HG03280 (cell line): ENCODE measurements around the gene ZBTB17.
A peak's percentile ranks its signal among the peaks of the same experiment; 100 is the strongest.
"Not testable (repeated sequence)": the region's sequence is repeated elsewhere in the genome, so short reads cannot be mapped to it uniquely, and the experiment has no call there.

ENCODE experiments used
- ATAC-seq: cut with Tn5 transposase; IDR thresholded peaks from one replicate; pipeline ENCODE4 v1.9.1; 2021; ENCODE audit warnings: mild to moderate bottlenecking, moderate library complexity; ENCODE audit not compliant: unreplicated experiment

ZBTB17 gene

DNA sequence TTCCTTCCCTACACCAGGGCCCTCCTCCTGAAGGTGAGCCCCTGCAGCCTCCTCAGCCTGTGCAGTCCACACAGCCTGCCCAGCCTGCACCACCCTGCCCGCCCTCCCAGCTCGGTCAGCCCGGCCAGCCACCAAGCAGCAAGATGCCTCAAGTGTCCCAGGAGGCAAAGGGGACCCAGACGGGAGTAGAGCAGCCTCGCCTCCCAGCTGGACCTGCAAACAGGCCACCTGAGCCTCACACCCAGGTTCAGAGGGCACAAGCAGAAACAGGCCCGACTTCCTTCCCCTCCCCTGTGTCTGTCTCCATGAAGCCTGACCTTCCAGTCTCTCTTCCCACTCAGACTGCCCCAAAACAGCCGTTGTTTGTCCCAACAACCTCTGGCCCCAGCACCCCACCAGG lies 38.8 kb downstream of the ZBTB17 start:
- no peak for ATAC-seq

DNA sequence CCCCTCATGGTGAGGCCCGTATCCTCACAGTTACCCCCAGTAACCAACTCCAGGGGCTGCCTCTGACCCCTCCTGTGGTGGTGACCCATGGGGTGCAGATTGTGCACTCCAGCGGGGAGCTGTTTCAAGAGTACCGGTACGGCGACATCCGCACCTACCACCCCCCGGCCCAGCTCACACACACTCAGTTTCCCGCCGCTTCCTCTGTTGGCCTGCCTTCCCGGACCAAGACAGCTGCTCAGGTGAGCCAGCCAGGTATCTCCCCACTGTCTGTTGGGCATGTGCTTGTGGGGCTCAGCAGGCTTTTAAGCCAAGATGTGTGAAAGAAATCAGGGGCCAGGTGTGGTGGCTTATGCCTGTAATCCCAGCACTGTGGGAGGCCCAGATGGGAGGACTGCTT lies 39.9 kb downstream of the ZBTB17 start:
- ATAC-seq: no peak

DNA sequence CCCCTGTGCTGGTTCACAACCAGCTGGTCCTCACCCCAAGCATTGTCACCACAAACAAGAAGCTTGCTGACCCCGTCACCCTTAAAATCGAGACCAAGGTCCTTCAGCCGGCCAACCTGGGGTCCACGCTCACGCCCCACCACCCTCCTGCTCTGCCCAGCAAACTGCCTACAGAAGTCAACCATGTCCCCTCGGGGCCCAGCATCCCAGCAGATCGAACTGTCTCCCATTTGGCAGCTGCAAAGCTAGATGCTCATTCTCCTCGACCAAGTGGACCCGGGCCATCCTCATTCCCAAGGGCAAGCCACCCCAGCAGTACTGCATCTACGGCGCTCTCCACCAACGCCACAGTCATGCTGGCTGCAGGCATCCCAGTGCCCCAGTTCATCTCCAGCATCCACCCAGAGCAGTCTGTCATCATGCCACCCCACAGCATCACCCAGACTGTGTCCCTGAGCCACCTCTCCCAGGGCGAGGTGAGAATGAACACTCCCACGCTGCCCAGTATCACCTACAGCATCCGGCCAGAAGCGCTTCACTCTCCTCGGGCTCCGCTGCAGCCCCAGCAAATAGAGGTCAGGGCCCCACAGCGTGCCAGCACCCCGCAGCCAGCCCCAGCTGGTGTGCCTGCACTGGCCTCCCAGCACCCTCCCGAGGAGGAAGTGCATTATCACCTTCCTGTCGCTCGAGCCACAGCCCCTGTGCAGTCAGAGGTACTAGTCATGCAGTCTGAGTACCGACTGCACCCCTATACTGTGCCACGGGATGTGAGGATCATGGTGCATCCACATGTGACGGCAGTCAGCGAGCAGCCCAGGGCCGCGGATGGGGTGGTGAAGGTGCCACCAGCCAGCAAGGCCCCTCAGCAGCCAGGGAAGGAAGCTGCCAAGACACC lies 40.6 kb downstream of the ZBTB17 start:
- ATAC-seq: no peak

DNA sequence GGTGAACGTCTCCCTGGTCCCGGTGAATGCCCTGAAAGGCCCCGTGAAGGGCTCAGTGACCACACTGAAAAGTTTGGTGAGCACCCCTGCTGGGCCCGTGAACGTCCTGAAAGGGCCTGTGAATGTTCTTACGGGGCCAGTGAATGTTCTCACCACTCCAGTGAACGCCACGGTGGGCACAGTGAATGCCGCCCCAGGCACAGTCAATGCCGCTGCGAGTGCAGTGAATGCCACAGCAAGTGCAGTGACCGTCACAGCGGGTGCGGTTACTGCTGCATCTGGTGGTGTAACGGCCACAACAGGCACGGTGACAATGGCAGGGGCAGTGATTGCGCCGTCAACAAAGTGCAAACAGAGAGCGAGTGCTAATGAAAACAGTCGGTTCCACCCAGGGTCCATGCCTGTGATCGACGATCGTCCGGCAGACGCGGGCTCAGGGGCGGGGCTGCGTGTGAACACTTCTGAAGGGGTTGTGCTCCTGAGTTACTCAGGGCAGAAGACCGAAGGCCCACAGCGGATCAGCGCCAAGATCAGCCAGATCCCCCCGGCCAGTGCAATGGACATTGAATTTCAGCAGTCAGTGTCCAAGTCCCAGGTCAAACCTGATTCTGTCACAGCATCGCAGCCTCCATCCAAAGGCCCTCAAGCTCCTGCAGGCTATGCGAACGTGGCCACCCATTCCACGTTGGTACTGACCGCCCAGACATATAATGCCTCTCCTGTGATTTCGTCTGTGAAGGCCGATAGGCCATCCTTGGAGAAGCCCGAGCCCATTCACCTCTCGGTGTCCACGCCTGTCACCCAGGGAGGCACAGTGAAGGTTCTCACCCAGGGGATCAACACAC lies 41.5 kb downstream of the ZBTB17 start:
- ATAC-seq: no peak

DNA sequence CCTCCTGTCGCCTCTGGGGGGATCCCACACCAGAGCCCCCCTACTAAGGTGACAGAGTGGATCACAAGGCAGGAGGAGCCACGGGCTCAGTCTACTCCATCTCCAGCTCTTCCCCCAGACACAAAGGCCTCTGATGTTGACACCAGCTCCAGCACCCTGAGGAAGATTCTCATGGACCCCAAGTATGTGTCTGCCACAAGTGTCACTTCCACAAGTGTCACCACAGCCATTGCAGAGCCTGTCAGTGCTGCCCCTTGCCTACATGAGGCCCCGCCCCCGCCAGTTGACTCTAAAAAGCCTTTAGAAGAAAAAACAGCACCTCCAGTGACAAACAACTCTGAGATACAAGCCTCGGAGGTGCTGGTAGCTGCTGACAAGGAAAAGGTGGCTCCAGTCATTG lies 42.2 kb downstream of the ZBTB17 start:
- no peak for ATAC-seq

DNA sequence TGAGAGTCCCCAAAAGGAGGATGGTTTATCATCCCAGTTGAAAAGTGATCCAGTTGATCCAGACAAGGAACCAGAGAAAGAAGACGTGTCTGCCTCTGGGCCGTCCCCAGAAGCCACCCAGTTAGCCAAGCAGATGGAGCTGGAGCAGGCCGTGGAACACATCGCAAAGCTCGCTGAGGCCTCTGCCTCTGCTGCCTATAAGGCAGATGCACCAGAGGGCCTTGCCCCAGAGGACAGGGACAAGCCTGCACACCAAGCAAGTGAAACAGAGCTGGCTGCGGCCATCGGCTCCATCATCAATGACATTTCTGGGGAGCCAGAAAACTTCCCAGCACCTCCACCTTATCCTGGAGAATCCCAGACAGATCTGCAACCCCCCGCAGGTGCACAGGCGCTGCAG lies 43.3 kb downstream of the ZBTB17 start:
- ATAC-seq: no peak

DNA sequence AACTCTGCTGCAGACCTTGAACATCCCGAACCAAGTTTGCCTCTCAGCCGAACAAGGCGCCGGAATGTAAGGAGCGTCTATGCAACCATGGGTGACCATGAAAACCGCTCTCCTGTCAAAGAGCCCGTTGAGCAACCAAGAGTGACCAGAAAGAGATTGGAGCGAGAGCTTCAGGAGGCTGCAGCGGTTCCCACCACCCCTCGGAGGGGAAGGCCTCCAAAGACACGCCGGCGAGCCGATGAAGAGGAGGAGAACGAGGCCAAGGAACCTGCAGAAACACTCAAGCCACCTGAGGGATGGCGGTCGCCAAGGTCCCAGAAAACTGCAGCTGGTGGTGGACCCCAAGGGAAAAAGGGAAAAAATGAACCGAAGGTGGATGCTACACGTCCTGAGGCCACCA lies 44.0 kb downstream of the ZBTB17 start:
- no peak for ATAC-seq

DNA sequence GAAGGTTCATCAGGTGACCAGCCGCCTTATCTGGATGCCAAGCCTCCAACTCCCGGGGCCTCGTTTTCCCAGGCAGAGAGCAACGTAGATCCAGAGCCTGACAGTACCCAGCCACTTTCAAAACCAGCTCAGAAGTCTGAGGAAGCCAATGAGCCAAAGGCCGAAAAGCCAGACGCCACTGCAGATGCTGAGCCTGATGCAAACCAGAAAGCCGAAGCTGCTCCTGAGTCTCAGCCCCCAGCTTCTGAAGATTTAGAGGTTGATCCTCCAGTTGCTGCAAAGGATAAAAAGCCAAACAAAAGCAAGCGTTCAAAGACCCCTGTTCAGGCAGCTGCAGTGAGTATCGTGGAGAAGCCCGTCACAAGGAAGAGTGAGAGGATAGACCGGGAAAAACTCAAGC lies 44.5 kb downstream of the ZBTB17 start:
- ATAC-seq: no peak

DNA sequence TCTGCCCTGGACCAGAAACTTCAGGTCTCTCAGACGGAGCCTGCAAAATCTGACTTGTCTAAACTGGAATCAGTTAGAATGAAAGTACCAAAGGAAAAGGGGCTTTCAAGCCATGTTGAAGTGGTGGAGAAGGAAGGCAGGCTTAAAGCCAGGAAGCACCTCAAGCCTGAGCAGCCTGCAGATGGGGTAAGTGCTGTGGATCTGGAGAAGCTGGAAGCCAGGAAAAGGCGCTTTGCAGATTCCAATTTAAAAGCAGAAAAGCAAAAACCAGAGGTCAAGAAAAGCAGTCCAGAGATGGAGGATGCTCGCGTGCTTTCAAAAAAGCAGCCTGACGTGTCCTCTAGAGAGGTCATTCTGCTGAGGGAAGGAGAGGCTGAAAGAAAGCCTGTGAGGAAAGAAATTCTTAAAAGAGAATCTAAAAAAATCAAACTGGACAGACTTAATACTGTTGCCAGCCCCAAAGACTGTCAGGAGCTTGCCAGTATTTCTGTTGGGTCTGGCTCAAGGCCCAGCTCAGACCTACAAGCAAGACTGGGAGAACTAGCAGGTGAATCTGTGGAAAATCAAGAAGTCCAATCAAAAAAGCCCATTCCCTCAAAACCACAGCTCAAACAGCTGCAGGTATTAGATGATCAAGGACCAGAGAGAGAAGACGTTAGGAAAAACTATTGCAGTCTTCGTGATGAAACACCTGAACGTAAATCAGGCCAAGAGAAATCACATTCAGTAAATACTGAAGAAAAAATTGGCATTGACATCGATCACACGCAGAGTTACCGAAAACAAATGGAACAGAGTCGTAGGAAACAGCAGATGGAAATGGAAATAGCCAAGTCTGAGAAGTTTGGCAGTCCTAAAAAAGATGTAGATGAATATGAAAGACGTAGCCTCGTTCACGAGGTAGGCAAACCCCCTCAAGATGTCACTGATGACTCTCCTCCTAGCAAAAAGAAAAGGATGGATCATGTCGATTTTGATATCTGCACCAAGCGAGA lies 46.6 kb downstream of the ZBTB17 start:
- no peak for ATAC-seq

DNA sequence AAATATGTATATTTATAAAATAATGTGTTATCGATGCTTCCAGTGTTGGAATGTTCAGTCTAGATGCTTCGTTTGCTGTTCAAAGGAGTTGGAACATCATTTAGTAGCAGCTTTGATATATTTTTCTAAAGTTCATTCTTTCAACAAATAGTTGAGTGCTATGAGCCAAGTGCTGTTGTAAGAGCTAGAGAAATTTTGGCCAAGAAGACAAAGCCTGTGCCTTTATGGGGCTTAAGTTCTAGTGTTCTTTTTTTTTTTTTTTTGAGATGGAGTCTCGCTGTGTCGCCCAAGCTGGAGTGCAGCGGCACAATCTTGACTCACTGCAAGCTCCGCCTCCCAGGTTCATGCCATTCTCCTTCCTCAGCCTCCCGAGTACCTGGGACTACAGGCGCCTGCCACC lies 49.5 kb downstream of the ZBTB17 start:
- ATAC-seq: not testable (repeated sequence)

DNA sequence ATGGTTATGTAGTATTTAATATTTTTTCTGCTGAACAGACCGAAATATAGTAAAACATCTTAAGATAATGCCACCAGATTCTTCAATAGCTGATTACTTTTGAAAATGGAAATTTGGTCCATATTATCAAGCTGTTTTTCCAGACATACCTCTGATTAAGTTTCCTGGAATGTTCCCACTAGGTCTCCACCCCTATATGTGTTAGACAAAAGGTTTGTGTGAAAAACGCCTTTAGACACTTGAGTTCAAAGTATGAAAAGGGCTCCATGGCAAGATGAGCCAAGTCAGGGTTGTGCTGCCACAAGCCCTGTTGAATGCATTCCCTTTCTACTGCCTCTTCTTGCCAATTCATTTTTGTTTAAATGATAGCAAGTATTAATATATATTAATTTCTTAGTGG lies 52.7 kb downstream of the ZBTB17 start:
- no peak for ATAC-seq

DNA sequence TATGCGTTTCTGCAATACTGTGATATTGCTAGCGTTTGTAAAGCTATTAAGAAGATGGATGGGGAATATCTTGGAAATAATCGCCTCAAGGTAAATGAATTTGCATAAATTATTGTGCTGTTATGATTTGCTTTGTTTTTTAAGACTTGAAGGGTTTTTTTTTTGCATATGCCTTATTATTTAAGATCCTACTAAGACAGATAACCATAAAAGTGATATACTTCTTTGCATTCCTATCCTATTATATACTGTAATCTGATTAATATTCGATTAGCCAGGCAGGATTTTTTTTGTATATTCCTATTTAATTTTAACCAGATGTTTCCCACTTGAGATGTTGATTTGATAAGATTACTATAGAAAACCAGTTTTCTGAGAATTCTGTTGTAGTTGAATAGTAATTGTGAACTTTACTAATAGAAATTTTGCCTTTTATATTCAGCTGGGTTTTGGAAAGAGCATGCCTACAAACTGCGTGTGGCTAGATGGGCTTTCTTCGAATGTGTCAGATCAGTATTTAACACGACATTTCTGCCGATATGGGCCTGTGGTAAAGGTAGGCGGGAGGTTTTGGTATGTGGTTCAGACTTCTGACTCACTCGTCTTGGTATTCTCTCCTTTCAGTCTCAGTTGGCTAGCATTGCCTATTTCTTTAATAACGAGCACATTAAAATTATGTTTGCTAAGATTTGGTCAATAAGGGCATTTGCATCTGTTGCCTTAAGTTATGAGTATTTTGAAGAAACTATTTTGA lies 56.8 kb downstream of the ZBTB17 start:
- ATAC-seq: peak; percentile 69

DNA sequence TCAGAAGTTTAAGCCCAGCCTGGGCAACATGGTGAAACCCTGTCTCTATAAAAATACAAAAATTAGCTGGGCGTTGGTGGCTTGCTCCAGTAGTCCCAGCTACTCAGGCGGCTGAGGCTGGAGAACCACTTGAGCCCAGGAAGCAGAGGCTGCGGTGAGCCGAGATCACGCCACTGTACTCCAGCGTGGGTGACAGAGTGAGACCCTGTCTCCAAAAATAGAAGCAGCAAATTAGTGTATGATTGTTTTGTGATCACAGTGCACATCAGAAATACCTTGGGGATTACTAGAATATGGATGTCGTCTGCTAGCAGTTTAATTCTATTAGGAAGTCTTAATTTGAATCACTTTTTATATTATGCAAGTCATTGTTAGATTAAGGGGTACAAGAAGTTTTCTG lies 59.0 kb downstream of the ZBTB17 start:
- ATAC-seq: no peak

DNA sequence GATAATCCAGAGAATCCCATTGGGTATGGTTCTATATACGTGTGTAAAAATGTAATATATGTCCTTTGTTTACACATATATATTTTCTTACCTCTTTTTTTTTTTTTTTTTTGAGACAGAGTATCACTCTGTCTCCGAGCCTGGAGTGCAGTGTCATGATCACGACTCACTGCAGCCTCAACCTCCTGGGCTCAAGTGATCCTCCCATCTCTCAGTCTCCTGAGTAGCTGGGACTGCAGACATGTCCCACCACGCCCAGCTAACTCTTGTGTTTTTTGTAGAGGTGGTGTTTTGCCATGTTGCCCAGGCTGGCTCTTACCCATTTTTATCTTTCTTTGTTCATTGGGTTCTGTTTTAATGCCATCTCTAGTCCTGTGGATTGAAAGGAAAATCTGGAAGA lies 59.5 kb downstream of the ZBTB17 start:
- no peak for ATAC-seq

DNA sequence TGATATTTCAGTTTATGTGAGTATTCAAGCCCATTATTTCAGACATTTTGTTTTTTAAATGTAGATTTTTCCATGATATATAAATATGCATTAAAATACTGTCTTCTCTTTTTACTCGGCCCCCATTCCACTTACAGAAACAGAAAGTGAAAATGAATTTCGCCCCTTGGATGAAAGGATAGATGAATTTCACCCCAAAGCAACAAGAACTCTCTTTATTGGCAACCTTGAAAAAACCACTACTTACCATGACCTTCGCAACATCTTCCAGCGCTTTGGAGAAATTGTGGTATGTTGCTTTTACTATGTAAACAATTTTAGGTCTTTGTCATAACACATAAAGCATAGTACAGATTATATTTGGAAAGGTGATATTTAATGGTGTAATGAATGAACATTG lies 59.9 kb downstream of the ZBTB17 start:
- ATAC-seq: no peak

DNA sequence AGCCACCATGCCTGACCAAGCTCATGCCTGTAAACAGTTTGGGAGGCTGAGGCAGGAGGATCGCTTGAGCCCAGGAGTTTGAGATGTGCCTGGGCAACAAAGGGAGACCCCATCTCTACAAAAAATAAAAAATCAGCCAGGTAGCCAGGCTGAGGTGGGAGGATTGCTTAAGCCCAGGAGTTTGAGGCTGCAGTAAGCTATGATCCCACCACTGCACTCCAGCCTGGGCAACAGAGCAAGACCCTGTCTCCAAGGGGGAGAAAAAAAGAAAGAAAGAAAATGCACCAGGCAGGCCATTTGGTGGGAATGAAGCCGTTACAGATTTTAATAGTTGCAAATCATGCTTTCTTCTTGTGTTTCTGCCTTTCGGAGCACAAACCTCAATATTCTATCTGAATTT lies 62.3 kb downstream of the ZBTB17 start:
- ATAC-seq: not testable (repeated sequence)

DNA sequence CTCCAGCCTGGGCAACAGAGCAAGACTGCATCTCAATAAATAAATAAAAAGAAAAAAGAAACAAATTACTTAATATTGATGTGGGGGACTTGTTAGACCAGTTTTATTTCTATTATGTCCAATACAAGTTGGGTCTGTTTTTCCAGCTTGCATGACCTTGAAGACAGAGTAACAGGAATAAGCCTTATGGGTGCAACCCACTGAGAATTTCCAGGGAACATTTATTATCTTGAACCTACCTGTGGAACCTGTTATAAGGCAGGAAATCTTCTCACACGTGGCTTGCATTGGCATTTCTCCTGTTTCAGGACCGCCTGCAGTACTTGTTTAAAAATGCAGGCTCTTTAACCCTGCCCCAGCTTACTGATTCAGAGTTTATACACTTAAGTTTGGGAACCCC lies 64.0 kb downstream of the ZBTB17 start:
- no peak for ATAC-seq

DNA sequence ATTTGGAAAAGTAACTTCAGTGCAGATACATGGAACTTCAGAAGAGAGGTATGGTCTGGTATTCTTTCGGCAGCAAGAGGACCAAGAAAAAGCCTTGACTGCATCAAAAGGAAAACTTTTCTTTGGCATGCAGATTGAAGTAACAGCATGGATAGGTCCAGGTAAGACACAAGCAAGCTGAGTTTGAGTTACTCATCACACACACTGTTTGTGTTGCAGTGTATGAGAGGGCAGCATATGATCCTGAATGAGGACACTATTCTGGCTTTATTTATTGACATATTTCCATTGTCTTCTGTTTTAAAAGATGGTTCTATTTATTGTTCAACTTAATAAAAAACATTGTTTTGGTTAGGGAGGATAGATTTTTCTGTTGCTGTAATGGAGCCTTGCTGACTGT lies 64.8 kb downstream of the ZBTB17 start:
- no peak for ATAC-seq

DNA sequence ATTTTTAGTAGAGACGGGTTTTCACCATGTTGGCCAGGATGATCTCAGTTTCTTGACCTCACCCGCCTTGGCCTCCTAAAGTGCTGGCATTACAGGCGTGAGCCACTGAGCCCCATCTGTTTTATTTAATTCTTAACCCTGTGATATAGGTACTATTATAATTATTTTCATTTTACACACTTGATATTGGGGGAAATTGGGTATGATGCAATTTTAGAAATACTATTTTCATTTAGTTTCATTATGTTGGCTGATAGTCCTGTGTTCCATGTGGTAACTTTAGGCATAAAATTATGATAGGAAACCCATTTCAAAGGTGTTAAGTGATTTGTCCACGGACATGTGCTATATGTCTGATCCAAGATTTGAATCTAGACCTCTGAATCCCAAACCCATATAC lies 67.3 kb downstream of the ZBTB17 start:
- ATAC-seq: no peak

DNA sequence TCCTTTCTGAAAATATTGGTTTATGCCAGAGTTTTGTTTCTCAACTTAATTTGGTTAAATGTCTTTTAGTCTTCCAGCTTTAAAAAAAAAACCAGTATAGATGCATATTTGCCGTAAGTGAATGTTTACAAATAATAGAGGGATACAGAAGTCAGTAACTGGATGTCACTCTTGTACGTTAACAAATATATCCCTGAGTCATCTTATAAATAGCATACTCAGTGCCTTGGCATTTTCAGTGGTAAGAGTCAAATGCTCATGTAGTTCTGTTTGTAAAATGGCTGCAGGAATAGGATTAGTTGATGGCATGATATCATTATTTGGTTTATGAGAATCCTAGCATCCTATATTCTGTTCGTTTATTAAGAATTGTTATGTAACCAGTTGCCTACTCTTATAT lies 73.0 kb downstream of the ZBTB17 start:
- ATAC-seq: no peak
